ENCODE measurements around the gene LMAN2.
"Not testable (repeated sequence)": the region's sequence is repeated elsewhere in the genome, so short reads cannot be mapped to it uniquely, and the experiment has no call there.

Gene LMAN2

DNA sequence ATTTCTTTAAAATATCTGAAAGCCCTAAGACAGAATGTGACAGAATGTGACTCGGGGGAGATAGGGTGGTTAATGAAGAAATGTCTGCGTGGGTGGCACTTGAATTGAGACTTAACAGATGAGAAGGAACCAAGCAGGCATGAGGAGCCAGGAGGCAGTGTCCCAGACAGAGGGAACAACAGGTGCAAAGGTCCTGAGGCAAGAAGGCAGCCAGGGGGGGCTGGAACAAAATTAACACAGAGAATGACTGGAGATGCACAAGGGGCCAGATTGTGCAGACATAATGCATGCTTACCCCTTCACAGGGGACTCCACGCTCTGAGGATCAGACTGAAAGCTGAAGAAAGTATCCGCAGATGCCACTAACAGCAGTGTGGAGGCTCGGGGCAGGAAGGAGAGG lies 1.7 kb downstream of the LMAN2 start:
- no peak for DNase-seq (ENCODE audit: extremely low read depth in 1 of 2, low read depth in 1 of 2)

DNA sequence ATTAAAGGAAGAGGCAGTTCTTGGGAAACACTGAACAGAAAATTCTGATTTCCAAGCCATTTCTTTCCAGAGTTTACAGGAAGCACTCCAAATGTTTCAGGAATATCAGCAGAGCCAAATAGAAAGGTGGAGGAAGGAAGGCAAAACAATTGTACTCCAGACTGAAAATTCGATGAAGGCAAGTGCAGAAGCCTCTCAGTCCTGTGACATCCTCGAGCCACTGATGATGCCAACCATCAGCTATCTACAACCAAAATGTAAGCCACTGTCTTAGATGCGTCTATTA lies 2.2 kb downstream of the LMAN2 start:
- DNase-seq (ENCODE audit: extremely low read depth in 1 of 2, low read depth in 1 of 2) = no peak

- DNase-seq (ENCODE audit: extremely low read depth in 1 of 2, low read depth in 1 of 2) = no peak
Measured at GRCh38 chr5:177347699-177348098, 3.8 kb downstream of the LMAN2 start.

GRCh38 chr5:177346820-177347219 lies 4.6 kb downstream of the LMAN2 start:
- no peak for DNase-seq (ENCODE audit: extremely low read depth in 1 of 2, low read depth in 1 of 2)

DNA sequence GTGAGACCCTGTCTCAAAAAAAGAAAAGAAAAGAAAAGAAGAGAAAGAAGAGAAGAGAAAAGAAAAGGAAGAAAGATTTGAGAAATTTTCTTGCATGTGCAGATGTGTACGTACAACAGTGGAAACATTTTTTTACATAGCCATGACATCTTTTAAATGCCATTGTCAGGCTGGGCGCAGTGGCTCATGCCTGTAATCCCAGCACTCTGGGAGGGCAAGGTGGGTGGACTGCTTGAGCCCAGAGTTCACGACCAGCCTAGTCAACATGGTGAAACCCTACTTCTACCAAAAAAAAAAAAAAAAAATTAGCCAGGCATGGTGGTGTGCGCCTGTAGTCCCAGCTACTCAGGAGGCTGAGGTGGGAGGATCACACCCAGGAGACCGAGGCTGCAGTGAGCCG lies 6.6 kb downstream of the LMAN2 start:
- no peak for DNase-seq (ENCODE audit: extremely low read depth in 1 of 2, low read depth in 1 of 2)

- no peak for DNase-seq (ENCODE audit: extremely low read depth in 1 of 2, low read depth in 1 of 2)
Measured at GRCh38 chr5:177343777-177344176, 7.7 kb downstream of the LMAN2 start.

- DNase-seq (ENCODE audit: extremely low read depth in 1 of 2, low read depth in 1 of 2) = not testable (repeated sequence)
Measured at GRCh38 chr5:177343000-177343399, 8.5 kb downstream of the LMAN2 start.

DNA sequence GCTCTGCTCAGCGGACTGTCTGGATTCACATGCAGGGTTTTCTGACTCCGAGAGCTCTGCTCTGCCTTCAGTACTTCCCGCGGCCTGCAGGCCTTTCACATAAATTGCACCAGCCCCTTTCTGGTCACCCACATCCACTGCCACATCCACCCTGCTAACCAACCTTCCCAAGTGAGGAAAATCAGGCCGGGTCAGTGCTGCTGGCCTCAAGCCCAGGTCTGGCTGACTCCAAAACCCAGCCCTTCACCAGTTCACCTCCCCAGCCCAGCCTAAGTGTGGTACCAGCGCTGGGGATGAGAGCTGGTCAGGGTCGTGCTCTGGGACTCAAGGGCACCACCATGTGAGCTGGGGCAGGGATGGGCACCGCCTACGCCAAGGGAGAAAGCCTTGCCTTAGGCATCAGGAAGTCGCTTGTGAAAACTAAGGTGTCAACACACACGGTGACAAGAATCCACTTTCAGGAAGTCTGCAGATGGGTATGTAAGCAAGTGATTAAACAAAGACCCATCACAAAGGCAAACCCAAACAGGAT lies 12.3 kb downstream of the LMAN2 start:
- no peak for DNase-seq (ENCODE audit: extremely low read depth in 1 of 2, low read depth in 1 of 2)

DNA sequence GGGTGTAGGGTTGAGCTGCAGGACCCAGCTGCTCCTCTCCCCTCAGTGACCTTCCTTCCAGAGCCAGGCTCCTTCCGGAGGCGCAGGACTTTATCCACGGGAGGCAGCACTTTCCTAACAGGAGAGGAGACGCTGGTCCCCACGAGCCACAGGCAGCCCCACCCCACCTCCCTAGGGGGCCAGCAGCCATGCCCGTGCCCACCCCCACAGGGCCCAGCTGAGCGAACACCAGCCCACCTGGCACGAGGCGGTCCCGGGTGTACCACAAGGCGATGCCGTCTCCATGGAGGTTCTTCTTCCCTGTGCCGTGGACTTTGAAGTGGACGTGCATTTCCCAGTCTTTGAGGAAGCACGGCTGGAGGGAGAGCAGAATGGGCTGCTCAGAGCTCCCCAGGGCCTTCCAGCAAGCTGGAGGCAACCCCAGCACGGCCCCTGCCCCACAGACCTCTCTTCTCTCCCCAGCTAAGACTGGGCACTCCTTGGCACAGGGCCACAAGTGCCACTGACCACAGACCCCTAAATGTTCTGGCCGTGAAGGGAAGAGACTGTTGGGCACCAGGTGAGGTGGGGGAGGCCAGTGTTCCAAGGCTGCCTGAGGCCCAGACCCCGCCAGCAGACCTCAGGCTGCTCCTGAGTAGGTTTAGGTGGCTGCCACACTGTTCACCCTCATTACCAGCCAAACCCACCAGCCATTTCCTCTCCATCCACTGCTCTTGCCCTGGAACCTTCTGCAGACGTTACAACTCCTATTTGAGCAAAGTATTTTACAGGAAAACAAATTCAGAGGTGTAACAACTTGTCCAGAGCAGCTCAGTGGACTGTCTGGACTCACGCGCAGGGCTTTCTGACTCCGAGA lies 13.0 kb downstream of the LMAN2 start:
- no peak for DNase-seq (ENCODE audit: extremely low read depth in 1 of 2, low read depth in 1 of 2)

DNA sequence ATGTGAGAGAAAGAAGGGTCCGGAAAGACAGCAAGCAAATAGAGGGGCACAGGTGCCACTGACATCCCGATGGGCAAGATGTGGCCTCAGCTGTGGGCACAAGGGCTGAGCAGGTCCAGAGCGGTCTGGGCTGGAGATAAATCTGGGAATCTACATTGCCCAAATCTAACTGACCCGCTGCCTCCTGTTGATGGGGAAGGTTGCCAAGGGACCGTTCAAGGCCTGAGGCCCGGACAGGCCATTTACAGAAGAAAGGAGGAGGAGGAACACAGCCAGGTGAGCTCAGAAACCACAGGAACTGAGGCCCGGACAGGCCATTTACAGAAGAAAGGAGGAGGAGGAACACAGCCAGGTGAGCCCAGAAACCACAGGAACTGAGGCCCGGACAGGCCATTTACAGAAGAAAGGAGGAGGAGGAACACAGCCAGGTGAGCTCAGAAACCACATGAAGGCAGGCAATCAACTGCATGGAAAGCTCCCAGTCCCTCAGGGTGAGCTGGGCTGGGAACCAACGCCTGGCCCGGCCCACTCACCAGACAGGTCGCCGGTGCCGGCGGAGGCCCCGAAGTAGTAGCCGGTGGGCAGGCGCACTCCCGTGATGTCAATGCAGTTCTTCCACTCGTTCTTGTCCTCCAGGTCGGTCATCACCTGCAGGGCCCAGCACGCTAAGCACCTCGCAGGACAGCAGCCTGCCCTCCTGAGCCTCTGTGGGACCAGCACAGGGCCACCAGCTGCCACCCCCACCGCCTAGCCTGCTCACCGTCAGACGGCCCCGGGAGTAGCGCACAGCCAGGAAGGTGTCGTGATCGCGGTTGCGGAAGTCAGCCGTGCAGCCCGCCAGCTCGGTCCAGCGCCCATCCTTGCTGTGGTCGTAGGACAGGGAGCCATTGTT lies 14.6 kb downstream of the LMAN2 start:
- DNase-seq (ENCODE audit: extremely low read depth in 1 of 2, low read depth in 1 of 2) = no peak

DNA sequence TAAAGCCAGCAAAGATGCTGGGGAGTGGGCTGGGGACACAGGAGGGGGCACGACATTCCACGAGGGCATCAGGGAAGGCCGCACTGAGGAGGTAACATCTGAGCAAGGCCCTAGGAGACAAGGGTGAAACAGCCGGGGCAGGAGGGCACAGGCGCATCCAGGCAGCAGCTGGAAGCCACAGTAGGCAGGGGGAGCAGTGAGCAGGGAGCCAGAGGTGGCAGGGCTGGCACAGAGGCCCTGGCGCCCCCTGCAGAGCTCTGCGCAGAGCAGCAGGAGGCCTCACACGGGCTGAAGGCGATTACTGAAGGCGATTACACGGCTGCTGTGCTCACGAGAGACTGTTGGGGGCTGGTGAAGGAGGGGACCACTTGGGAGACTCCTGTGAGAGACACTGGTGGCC lies 15.4 kb downstream of the LMAN2 start:
- no peak for DNase-seq (ENCODE audit: extremely low read depth in 1 of 2, low read depth in 1 of 2)

GRCh38 chr5:177335701-177336065 lies 15.8 kb downstream of the LMAN2 start:
- DNase-seq (ENCODE audit: extremely low read depth in 1 of 2, low read depth in 1 of 2) = no peak

GRCh38 chr5:177334781-177335700 lies 16.4 kb downstream of the LMAN2 start:
- DNase-seq (ENCODE audit: extremely low read depth in 1 of 2, low read depth in 1 of 2) = no peak

DNA sequence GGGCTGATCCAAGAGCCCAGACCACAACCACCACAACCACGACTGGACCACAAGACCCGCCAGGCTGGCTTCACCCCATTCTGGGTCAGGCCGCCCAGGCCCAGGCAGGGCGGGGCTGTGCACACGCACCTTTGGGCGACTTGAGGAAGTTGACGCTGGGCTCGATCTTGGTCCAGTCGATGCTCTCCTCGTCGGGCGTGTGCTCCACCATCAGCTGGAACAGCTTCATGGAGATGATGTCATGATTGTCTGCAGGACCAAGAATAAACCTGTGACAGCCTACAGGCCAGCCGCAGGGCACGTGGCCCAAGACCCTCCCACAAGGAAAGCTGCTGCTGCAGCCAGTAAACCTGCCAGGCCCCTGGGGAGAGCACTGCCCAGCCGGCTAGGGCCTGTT lies 17.3 kb downstream of the LMAN2 start:
- DNase-seq (ENCODE audit: extremely low read depth in 1 of 2, low read depth in 1 of 2) = no peak

DNA sequence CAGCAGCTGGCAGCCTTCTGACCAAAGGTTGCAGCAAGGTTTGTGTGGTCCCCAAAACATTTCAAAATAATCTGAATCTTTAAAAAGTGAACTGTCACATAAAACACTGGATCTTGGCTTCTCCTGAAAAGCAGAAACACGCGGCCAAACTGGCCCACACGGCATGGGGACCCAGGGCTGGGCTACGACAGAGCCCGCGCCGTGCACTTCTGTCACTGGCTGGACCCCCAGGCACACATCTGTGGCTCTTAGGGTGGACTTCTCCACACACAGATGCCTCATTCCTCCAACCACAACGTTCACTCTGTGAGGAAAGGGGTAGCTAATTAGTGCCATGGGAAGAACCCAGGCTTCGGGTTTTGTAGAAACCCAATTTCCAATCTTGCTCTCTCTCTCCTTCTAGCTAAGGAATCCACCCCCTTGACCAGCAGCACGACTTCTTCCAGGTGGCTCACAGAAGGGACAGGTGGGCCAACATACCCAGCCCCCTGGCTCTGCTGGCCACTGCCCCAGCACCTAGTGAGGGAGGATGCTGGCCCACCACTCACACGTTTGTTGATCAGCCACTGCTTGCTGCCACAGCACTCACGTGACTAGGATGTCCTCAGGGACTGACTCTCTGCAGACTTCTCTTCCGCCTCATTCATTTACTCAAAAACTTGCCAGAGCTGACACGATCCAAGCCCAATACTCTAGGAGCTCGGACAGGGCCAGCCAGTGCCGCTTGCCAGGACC lies 17.9 kb downstream of the LMAN2 start:
- no peak for DNase-seq (ENCODE audit: extremely low read depth in 1 of 2, low read depth in 1 of 2)

DNA sequence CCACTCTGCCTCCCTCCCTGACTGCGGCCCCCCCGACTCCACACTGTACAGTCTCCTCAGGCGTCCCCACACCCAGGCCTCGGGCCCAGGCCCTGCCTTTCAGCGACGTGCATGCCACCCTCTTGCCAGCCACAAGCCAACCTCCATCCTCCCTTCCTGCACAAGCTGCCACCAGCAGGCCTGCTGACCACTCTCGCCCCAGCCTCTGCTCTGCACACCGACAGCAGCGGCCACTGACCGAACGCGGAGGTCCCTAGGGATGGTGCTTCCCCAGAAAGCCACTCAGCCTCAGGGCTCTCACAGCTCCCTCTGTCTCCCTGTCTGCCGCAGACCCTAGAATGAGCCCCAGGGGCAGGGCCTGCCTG lies 18.6 kb downstream of the LMAN2 start:
- DNase-seq (ENCODE audit: extremely low read depth in 1 of 2, low read depth in 1 of 2) = no peak

DNA sequence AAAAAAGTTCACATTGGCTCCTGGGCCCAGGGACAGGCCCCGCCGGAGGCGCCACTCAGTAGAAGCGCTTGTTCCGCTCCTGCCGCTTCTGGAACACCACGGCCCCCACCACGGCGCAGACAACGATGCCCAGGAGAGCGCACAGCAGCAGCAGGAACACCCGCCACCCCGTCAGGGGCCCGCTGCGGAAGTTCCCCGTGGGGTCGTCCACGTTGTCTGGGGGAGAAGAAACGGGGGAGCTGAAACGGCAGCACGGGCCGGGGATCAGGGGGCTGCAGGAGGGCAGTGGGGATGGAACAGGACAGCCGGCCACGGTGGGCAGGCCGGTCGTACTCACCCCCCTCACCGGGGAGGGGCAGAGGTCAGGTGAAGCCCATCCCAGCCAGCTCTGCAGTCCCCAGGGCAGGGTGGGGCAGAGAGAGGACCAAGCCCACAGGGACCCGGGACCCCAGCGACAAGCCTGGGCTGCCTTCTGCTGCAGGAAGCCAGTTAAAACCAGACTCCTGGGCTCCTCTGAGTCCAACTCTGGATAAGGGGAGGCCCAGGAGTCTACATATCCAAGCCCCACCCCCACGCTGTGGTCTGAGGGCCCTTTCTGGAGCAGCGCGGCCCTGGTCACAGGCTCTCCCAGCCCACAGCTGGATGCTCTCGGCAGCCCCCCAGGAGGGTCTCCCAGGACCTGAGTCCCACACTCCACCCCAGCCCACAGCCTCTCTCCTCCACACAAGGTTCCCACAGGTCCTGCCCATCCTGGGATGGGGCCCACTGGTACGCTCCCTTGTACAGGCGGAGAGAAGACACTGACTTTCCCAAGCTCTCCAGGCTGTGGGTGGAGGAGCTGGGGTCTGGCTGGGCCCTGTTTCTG lies 19.2 kb downstream of the LMAN2 start:
- no peak for DNase-seq (ENCODE audit: extremely low read depth in 1 of 2, low read depth in 1 of 2)

GRCh38 chr5:177330991-177331842 lies 20.3 kb downstream of the LMAN2 start:
- no peak for DNase-seq (ENCODE audit: extremely low read depth in 1 of 2, low read depth in 1 of 2)

GRCh38 chr5:177329883-177330282 lies 21.6 kb downstream of the LMAN2 start:
- DNase-seq (ENCODE audit: extremely low read depth in 1 of 2, low read depth in 1 of 2) = no peak

Measured in activated CD8-positive, alpha-beta memory T cell treated with anti-CD3 and anti-CD28 coated beads for 1 hour (primary cell).